ENCODE measurements around the gene ADCYAP1R1. TPM values are rescaled to one million over a fixed set of nuclear protein-coding genes. Genes with fewer than 3 reads are reported as not detected.

Gene ADCYAP1R1
- total RNA-seq, 2 donors from 2014 or later: 0.86 to 3.1 TPM

- no peak for TF ChIP-seq CTCF (IDR thresholded peaks at IDR 0.05)
- no peak for DNase-seq (ENCODE audit: low spot score)
- Histone ChIP-seq H3K27me3 (no peaks in the 10 kb centered on the region), H3K36me3 (no peaks in the 10 kb centered on the region), H3K9me3 (no peaks in the 10 kb centered on the region), H3K4me3 (no peak overlapping the region), H3K4me1 (no peaks in the 10 kb centered on the region), H3K27ac (no peak overlapping the region)
These were observed 41.2 kb downstream of the ADCYAP1R1 start for GRCh38 chr7:31093282-31093681.

DNA sequence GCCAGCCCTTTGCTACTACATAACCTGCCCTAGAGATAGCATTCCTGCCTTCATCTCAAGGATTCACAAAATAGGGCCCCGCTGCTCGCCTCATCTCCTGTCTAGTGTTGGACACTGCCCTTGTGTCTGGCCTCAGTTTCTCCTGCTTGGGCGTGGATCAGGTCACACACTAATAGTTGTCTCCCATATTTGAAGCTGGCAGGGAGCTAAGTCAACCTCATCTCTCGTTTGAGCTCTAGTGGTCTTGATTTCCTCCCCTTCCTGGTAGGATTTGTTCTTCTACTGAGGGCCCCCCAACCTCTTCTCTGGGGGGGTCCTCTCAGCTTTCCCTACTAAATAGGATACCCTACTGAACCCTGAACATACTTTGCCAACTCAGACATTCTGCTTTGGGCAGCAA, 42.2 kb downstream of the ADCYAP1R1 start:
- Histone ChIP-seq H3K27ac (no peak overlapping the region), H3K4me1 (no peaks in the 10 kb centered on the region), H3K9me3 (no peaks in the 10 kb centered on the region), H3K4me3 (no peak overlapping the region), H3K36me3 (no peaks in the 10 kb centered on the region), H3K27me3 (no peaks in the 10 kb centered on the region)
- TF ChIP-seq CTCF (IDR thresholded peaks at IDR 0.05): no peak
- no peak for DNase-seq (ENCODE audit: low spot score)

GRCh38 chr7:31095286-31096197, 43.4 kb downstream of the ADCYAP1R1 start:
- TF ChIP-seq CTCF (IDR thresholded peaks at IDR 0.05): no peak
- Histone ChIP-seq H3K4me3 (no peak overlapping the region), H3K27ac (no peak overlapping the region), H3K27me3 (no peaks in the 10 kb centered on the region), H3K4me1 (no peaks in the 10 kb centered on the region), H3K36me3 (no peaks in the 10 kb centered on the region), H3K9me3 (no peaks in the 10 kb centered on the region)
- no peak for DNase-seq (ENCODE audit: low spot score)

GRCh38 chr7:31096198-31096876, 44.2 kb downstream of the ADCYAP1R1 start:
- H3K36me3 ChIP-seq: no peaks in the 10 kb centered on the region
- no peaks in the 10 kb centered on the region for H3K9me3 ChIP-seq
- DNase-seq (ENCODE audit: low spot score): no peak
- H3K4me1 ChIP-seq: no peaks in the 10 kb centered on the region
- no peak for TF ChIP-seq CTCF (IDR thresholded peaks at IDR 0.05)
- no peak overlapping the region for H3K4me3 ChIP-seq
- no peak overlapping the region for H3K27ac ChIP-seq
- H3K27me3 ChIP-seq: no peaks in the 10 kb centered on the region

GRCh38 chr7:31096877-31097258, 44.8 kb downstream of the ADCYAP1R1 start:
- no peak for DNase-seq (ENCODE audit: low spot score)
- TF ChIP-seq CTCF (IDR thresholded peaks at IDR 0.05): no peak
- H3K27ac ChIP-seq: no peak overlapping the region
- no peaks in the 10 kb centered on the region for H3K27me3 ChIP-seq
- H3K36me3 ChIP-seq: no peaks in the 10 kb centered on the region
- H3K9me3 ChIP-seq: no peaks in the 10 kb centered on the region
- H3K4me1 ChIP-seq: no peaks in the 10 kb centered on the region
- H3K4me3 ChIP-seq: no peak overlapping the region

Data from right atrium auricular region (tissue), 2 donors.